Pancreas (tissue), 10 donors: Measurements from ENCODE around the gene TCIRG1. TPM values are rescaled to one million over a fixed set of nuclear protein-coding genes. Genes with fewer than 3 reads are reported as not detected.

Experiments
- ATAC-seq, 4 donors: fragments of 200-7000 bp; cut with Tn5 transposase; one replicate each; pipeline versions ENCODE4 v1.8.0 to v1.9.1; 2020; ENCODE audit warnings: mild to moderate bottlenecking in 4 of 4, moderate library complexity in 4 of 4
- DNase-seq, 6 donors: peaks; one replicate each; pipeline ENCODE4 v3.0.0-alpha.2; 2020
- FAIRE-seq: peaks from 2 replicates; lab custom pipeline; 2012; peaks lifted over from hg19 to GRCh38; lab: Jason Lieb, UNC
- H3K27ac ChIP-seq, 4 donors: fragments of 200-600 bp; sonication (generic); 1 replicate in 3 of 4; 2 replicates in 1 of 4; pipeline versions ENCODE4 v1.5.0 to v1.8.0; 2020
- H3K27me3 ChIP-seq, 4 donors: fragments of 200-600 bp; one replicate each; pipeline ENCODE4 v1.8.0; 2021
- H3K36me3 ChIP-seq, 3 donors: fragments of 200-600 bp; sonication (generic) in 1 of 3; one replicate each; pipeline versions ENCODE4 v1.5.0 to v1.8.0; 2020 to 2021
- H3K4me1 ChIP-seq, 3 donors: fragments of 200-600 bp; one replicate each; pipeline ENCODE4 v1.8.0; 2021
- H3K4me3 ChIP-seq, 4 donors: fragments of 200-600 bp; sonication (generic) in 2 of 4; one replicate each; pipeline versions ENCODE4 v1.5.0 to v1.8.0; 2020 to 2021
- H3K9me3 ChIP-seq, 4 donors: fragments of 200-600 bp; one replicate each; pipeline ENCODE4 v1.8.0; 2021
- WGBS, 2 donors: extraction: QIAGEN DNeasy Blood & Tissue Kit; methylation state at CpG; one replicate each; pipeline ENCODE4 v1.1.7; 2013; 5-methylcytosine and 5-hydroxymethylcytosine counted together
- intact Hi-C, 3 donors: fragments of 100-400 bp; cut with DNase I; formaldehyde crosslinking; loops; one replicate each; pipeline versions ENCODE4 v1.11.1 to v1.14.2; 2022
- polyA plus RNA-seq, 2 donors: library from polyadenylated mRNA; stranded (reverse); fragments of 200-250 nt; gene quantifications; one replicate each; pipeline ENCODE4 v1.2.3, GENCODE V29; 2013
- total RNA-seq, 6 donors: library from RNA; stranded (reverse); fragmentation: NEBNext Ultra II Directional in 4 of 6; extraction: Animal tissue kit (Norgen Biotek cat#: 25700) in 4 of 6; gene quantifications; one replicate each; pipeline versions ENCODE4 v1.2.1 to v1.2.4, GENCODE V29; 2021 to 2023
- TF ChIP-seq, protein P1 (sequence below), 4 donors: fragments of 200-600 bp; sonication (generic) in 3 of 4; IDR thresholded peaks; one replicate each; pipeline versions ENCODE4 v1.5.0 to v1.8.0; 2021; ENCODE audit warnings: antibody characterized with exemption in 4 of 4
- donor health status: healthy with polysubstance abuse.
- donor health status: DM: no; HTN: no; CAD: no; lungs with moderate emphysema.
- donor health status: DM: no; HTN: no; CAD: no.
- donor health status: control.
- donor health status: control.
- donor health status: Bipolar disorder and iron deficiency.
- donor health status: DM: yes; HTN: yes; CAD: no.
- donor health status: DM: no; HTN: no; CAD: no.
- donor health status: DM: no; HTN: no; CAD: no.
- donor health status: DM: yes; HTN: yes; CAD: no.

Gene TCIRG1
- total and polyA plus RNA-seq, 8 donors = 166 to 1,036 (median 211) TPM

DNA sequence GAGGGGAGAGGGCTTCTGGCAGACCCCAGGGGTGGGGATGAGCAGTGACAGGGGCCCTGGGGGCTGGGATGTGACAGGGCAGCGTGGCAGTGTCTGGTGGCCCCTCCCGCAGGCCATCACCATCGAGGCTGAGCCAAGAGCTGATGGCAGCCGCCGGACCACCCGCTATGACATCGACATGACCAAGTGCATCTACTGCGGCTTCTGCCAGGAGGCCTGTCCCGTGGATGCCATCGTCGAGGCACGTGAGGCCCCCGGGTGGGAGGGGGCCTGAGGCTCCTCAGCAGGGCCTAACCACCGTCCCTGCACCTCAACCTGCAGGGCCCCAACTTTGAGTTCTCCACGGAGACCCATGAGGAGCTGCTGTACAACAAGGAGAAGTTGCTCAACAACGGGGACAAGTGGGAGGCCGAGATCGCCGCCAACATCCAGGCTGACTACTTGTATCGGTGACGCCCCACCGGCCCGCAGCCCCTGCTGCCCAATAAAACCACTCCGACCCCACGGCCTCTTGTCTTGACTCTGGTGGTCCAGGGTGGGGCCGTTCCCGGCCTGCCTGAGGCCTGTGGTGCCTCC is 2.6 kb upstream of the TCIRG1 start:
- WGBS, 2 donors = 84 to 89% methylated on average over 26 to 27 of the region's 27 CpGs
- TF ChIP-seq, protein P1, sequence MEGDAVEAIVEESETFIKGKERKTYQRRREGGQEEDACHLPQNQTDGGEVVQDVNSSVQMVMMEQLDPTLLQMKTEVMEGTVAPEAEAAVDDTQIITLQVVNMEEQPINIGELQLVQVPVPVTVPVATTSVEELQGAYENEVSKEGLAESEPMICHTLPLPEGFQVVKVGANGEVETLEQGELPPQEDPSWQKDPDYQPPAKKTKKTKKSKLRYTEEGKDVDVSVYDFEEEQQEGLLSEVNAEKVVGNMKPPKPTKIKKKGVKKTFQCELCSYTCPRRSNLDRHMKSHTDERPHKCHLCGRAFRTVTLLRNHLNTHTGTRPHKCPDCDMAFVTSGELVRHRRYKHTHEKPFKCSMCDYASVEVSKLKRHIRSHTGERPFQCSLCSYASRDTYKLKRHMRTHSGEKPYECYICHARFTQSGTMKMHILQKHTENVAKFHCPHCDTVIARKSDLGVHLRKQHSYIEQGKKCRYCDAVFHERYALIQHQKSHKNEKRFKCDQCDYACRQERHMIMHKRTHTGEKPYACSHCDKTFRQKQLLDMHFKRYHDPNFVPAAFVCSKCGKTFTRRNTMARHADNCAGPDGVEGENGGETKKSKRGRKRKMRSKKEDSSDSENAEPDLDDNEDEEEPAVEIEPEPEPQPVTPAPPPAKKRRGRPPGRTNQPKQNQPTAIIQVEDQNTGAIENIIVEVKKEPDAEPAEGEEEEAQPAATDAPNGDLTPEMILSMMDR (IDR thresholded peaks at IDR 0.05) = no peak
- Histone ChIP-seq H3K4me3 (no peak overlapping the region), H3K36me3 (peaks cover 0 to 4% (median 0%) of the 10 kb centered on the region in 3 donors), H3K27ac (peak overlapping the region; percentile 89 to 95 (median 92)), H3K4me1 (peaks cover 21 to 34% (median 30%) of the 10 kb centered on the region in 3 donors), H3K9me3 (no peaks in the 10 kb centered on the region), H3K27me3 (no peaks in the 10 kb centered on the region)
- intact Hi-C loops = no loop called here
- no peak for FAIRE-seq
- no peak for ATAC-seq
- peak in 3 of 6 donors; percentile 38 to 86 (median 60) for DNase-seq

DNA sequence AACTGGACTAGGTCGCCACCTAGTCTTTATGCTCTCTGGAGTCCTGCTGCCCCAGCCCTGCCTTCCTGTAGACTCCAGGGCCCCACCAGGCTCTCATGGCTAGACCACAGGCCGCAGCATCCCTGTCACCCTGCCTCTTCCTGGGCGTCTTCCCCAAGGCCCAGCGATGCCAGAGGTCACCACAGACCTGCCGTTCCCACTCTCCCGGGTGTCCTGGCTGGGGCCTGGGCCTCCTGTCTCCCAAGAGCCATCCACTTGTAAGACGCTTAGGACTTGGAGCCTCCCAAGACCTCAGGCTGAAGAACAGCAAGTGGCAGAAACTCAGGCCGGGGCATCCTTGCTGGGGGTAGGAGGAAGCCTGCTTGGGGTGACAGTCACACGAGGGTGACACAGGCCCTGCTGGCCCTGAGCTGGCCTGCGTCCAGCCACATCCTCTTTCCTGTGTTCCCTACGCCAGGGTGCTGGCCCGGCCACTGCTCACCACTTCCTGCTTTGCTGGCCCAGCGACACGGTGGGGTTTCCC is 2.0 kb upstream of the TCIRG1 start:
- Histone ChIP-seq H3K4me3 (no peak overlapping the region), H3K9me3 (no peaks in the 10 kb centered on the region), H3K27ac (peak overlapping the region; percentile 89 to 95 (median 92)), H3K27me3 (no peaks in the 10 kb centered on the region), H3K4me1 (peaks cover 23 to 32% (median 24%) of the 10 kb centered on the region in 3 donors), H3K36me3 (peaks cover 0 to 4% (median 0%) of the 10 kb centered on the region in 3 donors)
- FAIRE-seq (no peak), DNase-seq (peak in 4 of 6 donors; percentile 56 to 88 (median 62)), ATAC-seq (no peak)
- TF ChIP-seq, protein P1 (IDR thresholded peaks at IDR 0.05) = no peak
- intact Hi-C loops = no loop called here
- WGBS, 2 donors = 59 to 68% methylated on average over 14 of the region's 14 CpGs

DNA sequence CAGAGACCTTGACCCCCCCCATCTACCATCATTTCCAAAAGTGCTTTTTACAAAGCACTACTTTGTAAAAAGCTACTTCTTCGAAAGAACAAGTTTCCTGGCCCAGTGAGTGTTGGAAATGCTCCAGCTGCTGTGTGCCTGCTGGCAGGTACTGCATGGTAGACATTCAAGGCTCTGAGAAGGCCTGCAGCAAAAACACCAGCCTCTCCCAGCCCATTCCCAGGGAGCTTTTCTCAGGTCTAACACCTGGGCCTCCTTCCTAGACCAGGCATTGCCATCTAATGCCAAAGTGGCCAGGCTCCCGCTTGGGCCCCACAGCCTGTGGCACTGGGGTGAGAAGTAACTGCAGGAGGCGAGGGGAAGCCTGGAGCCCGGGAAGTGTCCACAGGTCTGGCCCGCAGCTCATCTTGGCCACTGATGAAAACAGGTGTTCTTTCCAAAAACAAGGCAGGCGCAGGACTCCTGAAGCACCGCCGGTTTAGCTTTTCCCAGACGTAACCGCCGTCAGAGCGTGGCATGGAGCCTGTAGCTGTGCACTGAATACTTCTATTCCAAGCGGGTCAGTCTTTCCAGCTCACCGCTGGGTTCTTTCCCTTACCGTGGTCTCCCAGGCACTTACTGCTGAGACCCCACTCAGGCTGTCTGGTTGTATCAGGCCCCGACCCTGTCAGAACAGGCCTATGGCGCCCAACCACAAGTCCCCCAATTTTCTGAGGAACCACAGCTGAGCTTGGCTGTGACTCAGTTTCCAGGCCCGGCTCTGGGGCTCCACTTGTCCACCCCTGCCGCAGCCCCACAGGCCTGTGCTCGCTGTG is 1.2 kb upstream of the TCIRG1 start:
- TF ChIP-seq, protein P1 (IDR thresholded peaks at IDR 0.05) = no peak
- intact Hi-C loops = no loop called here
- Histone ChIP-seq H3K27ac (peak overlapping the region; percentile 89 to 95 (median 92)), H3K9me3 (no peaks in the 10 kb centered on the region), H3K27me3 (no peaks in the 10 kb centered on the region), H3K36me3 (peaks cover 0 to 4% (median 0%) of the 10 kb centered on the region in 3 donors), H3K4me1 (peaks cover 21 to 39% (median 31%) of the 10 kb centered on the region in 3 donors), H3K4me3 (peak overlapping the region in 2 of 4 donors; percentile 57 to 70)
- DNase-seq (peak in 5 of 6 donors; percentile 71 to 83 (median 77)), ATAC-seq (peak in 2 of 4 donors; percentile 9 to 15), FAIRE-seq (no peak)
- WGBS, 2 donors = 45 to 47% methylated on average over 20 of the region's 20 CpGs

DNA sequence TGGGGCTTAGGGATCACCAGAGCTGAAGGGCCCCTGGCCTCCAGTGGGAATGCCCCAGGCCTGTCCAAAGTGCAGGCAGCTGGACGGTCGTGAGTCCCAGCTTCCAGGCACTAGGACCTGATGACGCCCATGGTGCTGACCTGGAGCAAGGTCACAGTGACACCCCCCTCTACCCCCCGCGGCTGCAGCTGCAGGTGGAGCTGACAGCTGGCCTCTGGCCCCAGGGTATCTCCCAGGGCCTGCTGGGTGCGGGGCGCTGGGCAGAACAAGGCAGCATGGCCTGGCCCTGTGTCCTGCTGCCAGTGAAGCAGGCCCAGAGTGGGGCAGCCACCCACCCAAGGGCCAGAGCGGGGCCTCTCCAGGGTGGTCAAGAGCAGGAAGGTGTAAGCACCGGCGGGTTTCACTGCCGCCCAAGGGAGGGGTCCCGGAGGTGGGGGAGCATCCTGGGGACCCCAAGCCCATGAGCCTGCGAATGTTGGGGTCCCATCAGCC is 553 bp upstream of the TCIRG1 start:
- Histone ChIP-seq H3K4me1 (peaks cover 21 to 41% (median 38%) of the 10 kb centered on the region in 3 donors), H3K4me3 (peak overlapping the region in 3 of 4 donors; percentile 39 to 70 (median 57)), H3K9me3 (no peaks in the 10 kb centered on the region), H3K27ac (peak overlapping the region; percentile 89 to 95 (median 92)), H3K27me3 (no peaks in the 10 kb centered on the region), H3K36me3 (peaks cover 0 to 4% (median 0%) of the 10 kb centered on the region in 3 donors)
- intact Hi-C loops = no loop called here
- WGBS, 2 donors = 12 to 14% methylated on average over 12 to 13 of the region's 13 CpGs
- ATAC-seq (peak; percentile 62 to 65 (median 65)), FAIRE-seq (no peak), DNase-seq (peak; percentile 83 to 97 (median 93))
- TF ChIP-seq, protein P1 (IDR thresholded peaks at IDR 0.05) = no peak
